Measurements from ENCODE around the gene KAZALD1.

GRCh38 chr10:101015582-101015973 lies 46.2 kb upstream of the KAZALD1 start:
- TF ChIP-seq REST (IDR thresholded peaks at IDR 0.05; ENCODE audit: low read depth) (no peak), FOXM1 (IDR thresholded peaks at IDR 0.05; ENCODE audit: borderline replicate concordance, low read depth) (no peak), MAX (IDR thresholded peaks at IDR 0.05) (no peak), YY1 (IDR thresholded peaks at IDR 0.05; ENCODE audit: low read depth) (no peak), RAD21 (IDR thresholded peaks at IDR 0.05; ENCODE audit: low read depth) (no peak), EP300 (IDR thresholded peaks at IDR 0.05; ENCODE audit: borderline replicate concordance) (no peak), NFIC (IDR thresholded peaks at IDR 0.05) (no peak), TCF12 (IDR thresholded peaks at IDR 0.05; ENCODE audit: low read depth) (no peak), TEAD4 (IDR thresholded peaks at IDR 0.05) (no peak), TAF1 (IDR thresholded peaks at IDR 0.05; ENCODE audit: low read depth) (no peak), CEBPB (IDR thresholded peaks at IDR 0.05) (no peak), EGR1 (IDR thresholded peaks at IDR 0.05) (no peak), ZBTB7A (IDR thresholded peaks at IDR 0.05; ENCODE audit: low read depth) (no peak)

Measured in Ishikawa (cell line).